ENCODE results near the gene KCNN3. TPM values are rescaled to one million over a fixed set of nuclear protein-coding genes. Genes with fewer than 3 reads are reported as not detected.

KCNN3 gene
- 0.02 to 0.11 TPM (median 0.05 TPM) in 5 replicates for total RNA-seq (2022; extraction: Qiagen RNA extraction)

DNA sequence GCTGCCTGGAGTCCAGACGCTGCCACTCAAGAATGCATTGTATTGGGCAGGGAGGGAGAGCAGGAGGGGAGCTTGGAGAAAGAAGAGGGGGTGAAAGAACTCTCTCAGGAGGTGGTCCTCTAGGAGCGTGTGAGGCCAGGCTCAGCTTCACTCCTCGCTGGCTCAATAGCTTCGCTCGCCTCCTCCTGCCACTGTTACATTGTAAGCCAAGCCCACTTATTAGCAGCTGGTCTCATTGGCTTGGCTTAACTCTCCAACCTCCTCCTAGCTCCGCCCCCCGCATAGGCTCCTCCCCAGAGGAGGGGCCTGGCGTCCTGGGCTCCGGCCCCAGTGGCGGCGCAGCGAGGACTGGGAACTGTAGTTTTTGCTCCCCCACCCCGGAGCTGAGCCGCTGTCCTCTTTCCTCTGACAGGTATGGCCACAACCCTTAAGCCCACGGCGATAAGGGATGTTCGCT, at the start of gene KCNN3:
Gene KCNN3, minus strand, starts transcription at position 167 of the 457 bp plus-strand sequence. CDS start 317 bp downstream, outside the sequence.

Other genes starting within 250 kb of the KCNN3 start
- gene PMVK, start 66.4 kb upstream of the KCNN3 start, total RNA-seq (2022; extraction: Qiagen RNA extraction) = 41.4 to 44.4 TPM (median 42.1 TPM) in 5 replicates
- 11.9 to 16.0 TPM (median 14.4 TPM) in 5 replicates for gene PBXIP1, start 85.8 kb upstream of the KCNN3 start, total RNA-seq (2022; extraction: Qiagen RNA extraction)
- 19.4 to 23.1 TPM (median 22.1 TPM) in 5 replicates for gene PYGO2, start 91.5 kb upstream of the KCNN3 start, total RNA-seq (2022; extraction: Qiagen RNA extraction)
- 209 to 336 TPM (median 304 TPM) in 5 replicates for gene SHC1, start 100.5 kb upstream of the KCNN3 start, total RNA-seq (2022; extraction: Qiagen RNA extraction)
- gene CKS1B, start 104.4 kb upstream of the KCNN3 start, total RNA-seq (2022; extraction: Qiagen RNA extraction) = 301 to 343 TPM (median 324 TPM) in 5 replicates
- 39.1 to 45.0 TPM (median 43.1 TPM) in 5 replicates for gene FLAD1, start 113.1 kb upstream of the KCNN3 start, total RNA-seq (2022; extraction: Qiagen RNA extraction)
- gene LENEP, start 123.3 kb upstream of the KCNN3 start, total RNA-seq (2022; extraction: Qiagen RNA extraction) = not detected in 5 replicates
- gene ZBTB7B, start 132.5 kb upstream of the KCNN3 start, total RNA-seq (2022; extraction: Qiagen RNA extraction) = 38.8 to 58.2 TPM (median 53.7 TPM) in 5 replicates
- gene DCST2, start 163.5 kb upstream of the KCNN3 start, total RNA-seq (2022; extraction: Qiagen RNA extraction) = 0.30 to 1.1 TPM (median 0.73 TPM) in 5 replicates
- gene DCST1, start 163.5 kb upstream of the KCNN3 start, total RNA-seq (2022; extraction: Qiagen RNA extraction) = 0.05 to 0.06 TPM (median 0.06 TPM) in 3 of 5 replicates, not detected in the others
- 68.8 to 122 TPM (median 111 TPM) in 5 replicates for gene ADAM15, start 181.0 kb upstream of the KCNN3 start, total RNA-seq (2022; extraction: Qiagen RNA extraction)
- 14.0 to 17.2 TPM (median 14.8 TPM) in 5 replicates for gene EFNA4, start 193.5 kb upstream of the KCNN3 start, total RNA-seq (2022; extraction: Qiagen RNA extraction)
- gene EFNA3, start 208.6 kb upstream of the KCNN3 start, total RNA-seq (2022; extraction: Qiagen RNA extraction) = 12.6 to 15.3 TPM (median 13.8 TPM) in 5 replicates

Measured in A549 treated with dexamethasone at 1 μM for 4 hours (cell line).